Ramos (cell line): ENCODE data around the gene C5orf47.
"Not testable (repeated sequence)": the region's sequence is repeated elsewhere in the genome, so short reads cannot be mapped to it uniquely, and the experiment has no call there.

Source experiments
- in situ Hi-C: fragments of 300-500 bp; cut with MboI; formaldehyde crosslinking; loops from one replicate; pipeline ENCODE4 v1.14.3; 2022; ENCODE audit warnings: low sequenced_read_pairs; ENCODE audit not compliant: unreplicated experiment

The C5orf47 gene

DNA sequence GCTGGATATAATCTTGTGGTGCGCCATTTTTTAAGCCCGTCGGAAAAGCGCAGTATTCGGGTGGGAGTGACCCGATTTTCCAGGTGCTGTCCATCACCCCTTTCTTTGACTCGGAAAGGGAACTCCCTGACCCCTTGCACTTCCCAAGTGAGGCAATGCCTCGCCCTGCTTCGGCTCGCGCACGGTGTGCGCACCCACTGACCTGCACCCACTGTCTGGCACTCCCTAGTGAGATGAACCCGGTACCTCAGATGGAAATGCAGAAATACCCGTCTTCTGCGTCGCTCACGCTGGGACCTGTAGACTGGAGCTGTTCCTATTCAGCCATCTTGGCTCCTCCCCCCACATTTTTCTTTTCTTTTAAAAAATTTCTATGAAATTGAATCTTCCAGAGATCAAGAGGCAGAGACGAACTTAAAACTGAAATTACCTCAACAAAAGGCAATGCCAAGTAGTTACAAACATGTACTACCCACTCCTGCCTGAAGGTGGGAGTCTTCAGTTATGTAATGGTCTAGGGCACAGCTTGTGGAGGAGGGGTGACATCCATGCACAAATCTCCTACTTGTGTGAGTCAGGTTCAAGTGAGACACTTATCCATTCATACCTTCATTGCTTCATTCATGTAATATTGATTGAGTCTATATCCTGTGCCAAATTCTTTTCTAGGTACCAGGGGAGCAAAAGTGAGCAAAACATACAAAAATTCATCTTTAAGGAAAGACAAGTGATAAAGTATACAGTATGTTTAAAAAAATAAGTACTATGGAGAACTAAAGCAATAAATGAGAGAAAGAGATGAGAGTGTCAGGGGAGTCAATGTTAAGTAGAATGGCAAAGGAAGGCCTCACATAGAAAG lies 31.3 kb downstream of the C5orf47 start:
- in situ Hi-C loops = not testable (repeated sequence)

- in situ Hi-C loops = no loop called here
These were observed 31.9 kb downstream of the C5orf47 start for GRCh38 chr5:174020928-174021304.

DNA sequence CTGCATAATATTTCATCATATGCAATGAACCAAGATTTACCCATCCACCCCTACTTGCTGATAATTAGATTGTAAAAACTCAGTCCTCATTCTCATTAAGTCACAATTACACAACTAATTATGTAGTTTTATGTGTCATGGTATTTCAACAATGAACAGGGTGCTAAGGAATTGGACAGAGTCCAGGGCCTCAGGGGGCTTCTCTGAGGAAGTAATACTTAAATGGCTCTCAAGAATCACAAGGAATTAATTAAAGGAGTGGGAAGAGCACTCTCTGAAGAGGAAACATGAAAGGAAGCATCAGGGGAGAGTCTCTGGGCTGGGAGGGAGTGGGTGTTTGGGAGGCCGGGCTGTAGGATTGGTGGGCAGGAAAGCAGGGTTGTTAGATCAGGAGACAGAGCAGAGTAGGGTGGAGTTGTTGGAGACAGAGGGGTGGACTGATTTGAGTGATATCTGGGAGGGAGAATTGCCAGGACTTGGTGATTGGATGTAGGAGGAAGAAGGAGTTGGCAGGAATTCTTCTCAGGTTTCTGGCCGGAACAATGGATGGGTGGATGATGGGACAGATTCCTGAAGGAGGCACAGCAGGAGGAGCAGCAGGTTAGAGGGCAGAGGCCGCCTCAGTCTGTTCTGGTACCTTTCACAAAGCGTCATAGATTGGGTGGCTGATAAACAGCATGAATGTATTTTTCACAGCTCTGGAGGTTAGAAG lies 33.6 kb downstream of the C5orf47 start:
- in situ Hi-C loops = no loop called here

DNA sequence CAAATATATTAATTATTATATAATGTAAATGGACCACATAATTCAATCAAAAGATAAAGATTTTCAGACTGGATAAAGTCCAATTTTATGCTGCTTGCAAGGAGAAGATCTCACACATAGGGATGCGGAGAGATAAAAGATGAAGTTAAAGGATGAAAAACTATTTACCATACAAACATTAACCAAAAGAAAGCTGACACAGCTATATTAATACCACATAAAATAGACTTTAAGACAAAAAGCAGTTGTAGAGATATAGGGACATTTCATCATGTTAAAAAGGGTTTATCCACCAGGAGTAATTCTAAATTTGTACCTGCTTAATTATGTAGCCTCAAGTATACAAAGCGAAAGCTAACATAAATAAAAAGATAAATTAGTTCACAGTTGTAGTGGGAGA lies 41.3 kb downstream of the C5orf47 start:
- in situ Hi-C loops = loop anchor here (10.0 kb wide), 1 partner anchor 285 kb away; no protein-coding TSS in a partner anchor

DNA sequence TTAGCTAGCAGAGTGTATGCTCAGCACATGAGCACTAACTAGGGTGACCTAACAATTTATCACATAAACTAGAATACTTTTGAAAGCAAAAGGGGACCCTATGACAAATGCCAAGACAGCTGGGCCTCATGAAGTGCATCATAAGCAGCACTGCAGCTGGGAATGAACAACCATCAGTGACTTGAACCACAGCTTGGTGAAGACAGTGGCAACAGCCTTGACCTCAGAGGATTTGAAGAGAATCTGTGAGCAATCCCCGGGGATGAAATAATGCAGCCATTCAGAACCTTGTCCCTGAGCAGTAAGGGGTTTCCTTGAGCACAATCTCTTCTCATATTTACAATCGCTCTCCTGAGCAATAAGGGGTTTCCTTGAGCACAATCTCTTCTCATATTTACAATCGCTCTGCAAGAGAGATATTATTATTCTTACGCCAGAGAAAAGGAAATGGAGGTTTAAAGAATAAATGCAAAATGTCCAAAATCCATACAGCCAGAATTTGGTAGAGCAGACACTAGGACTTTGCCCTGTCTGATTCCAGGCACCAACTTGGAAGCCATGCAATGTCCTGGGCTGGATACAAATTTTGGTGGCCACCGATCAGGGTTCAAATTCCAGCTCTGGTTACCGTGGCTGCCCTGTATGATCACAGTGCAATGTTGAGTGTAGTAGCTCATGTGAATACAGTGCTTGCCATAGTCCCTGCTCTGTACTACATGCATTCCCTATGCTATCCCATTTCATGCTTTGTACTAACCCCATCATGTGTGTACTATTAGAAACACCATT lies 55.7 kb downstream of the C5orf47 start:
- in situ Hi-C loops = no loop called here

DNA sequence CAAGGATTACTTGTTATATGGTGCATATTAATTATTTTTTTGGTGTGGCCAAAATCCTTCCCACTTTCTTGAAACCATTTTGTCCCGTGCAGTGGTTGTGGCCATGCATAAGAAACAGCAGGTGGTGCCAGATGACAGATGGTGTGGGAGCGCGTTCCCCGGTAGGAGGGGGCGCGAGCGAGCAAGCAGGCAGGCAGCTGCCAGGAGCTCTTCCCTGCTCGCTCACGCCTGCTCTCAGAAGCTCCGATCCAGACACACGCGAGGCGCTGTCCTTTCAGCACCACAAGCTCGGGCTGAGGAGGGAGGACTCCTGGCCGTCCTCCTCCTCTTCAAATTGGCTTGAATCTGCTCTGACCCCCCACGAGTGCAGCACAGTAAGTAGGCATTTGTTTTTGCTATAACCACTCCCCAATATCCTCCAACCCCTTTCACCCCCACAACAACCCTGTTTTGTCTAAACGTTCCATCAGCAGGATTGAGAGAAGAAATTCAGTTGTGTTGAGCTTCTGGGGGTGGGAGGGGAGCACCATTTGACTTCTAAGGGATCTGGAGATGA lies 56.6 kb downstream of the C5orf47 start, which contains the start of gene NSG2:
Gene NSG2 (plus strand): TSS at position 237 of the 556 bp plus-strand sequence. CDS start 1,050 bp downstream, outside the sequence.
- in situ Hi-C loops = no loop called here

DNA sequence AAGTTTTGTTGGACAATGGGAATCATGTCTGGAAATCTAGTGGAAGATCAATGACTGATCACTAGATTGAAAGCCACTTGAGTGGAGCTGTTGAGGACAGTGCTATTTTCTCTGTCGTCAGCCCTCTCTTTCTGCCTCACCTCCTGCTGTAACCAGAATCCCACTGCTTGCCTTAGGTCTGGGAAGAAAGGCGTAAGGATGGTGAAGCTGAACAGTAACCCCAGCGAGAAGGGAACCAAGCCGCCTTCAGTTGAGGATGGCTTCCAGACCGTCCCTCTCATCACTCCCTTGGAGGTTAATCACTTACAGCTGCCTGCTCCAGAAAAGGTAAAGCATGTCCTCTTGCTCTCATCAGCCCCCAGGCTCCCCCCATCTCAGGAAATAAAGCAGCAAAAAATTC lies 57.6 kb downstream of the C5orf47 start:
- in situ Hi-C loops = no loop called here

DNA sequence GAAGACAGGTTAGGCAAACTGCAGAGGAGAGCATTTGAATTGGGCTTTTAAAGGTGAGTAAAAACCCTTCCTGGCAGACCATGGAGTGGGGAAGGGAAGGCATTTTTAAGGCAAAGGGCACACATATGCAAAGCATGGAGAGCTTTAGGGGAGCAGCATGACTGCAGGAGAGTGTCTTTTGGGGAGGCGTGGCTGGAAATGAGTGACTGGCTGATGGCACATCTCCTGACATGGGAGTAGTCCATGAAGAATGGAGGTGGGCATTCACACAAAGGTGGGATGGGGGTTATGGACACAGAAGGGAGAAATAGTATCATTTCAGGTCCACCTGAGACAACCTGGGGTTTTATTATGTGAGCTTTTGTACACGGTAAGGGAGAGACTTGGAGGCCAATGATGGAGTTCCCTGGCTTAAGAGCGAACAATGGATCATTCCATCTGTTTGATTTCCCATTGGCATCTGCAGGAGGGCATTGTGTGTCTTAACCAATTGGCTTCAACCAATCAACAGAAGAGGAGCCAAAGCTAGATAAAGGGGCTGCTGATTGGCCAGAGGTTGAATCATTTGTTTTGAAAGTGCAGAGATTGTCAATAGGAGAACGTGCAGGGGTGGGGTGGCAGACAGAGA lies 58.6 kb downstream of the C5orf47 start:
- in situ Hi-C loops = no loop called here

GRCh38 chr5:174052636-174053035 lies 63.7 kb downstream of the C5orf47 start:
- in situ Hi-C loops = no loop called here

GRCh38 chr5:174053905-174054304 lies 64.9 kb downstream of the C5orf47 start:
- in situ Hi-C loops = no loop called here
